ENCODE data around the gene POP7. TPM values are rescaled to one million over a fixed set of nuclear protein-coding genes. Genes with fewer than 3 reads are reported as not detected.

The POP7 gene
- total and polyA plus RNA-seq, 2 of the 4 experiments (the other 2 are of a cell fraction) = 14.9 to 38.0 TPM

GRCh38 chr7:100691676-100692577 lies 14.0 kb upstream of the POP7 start:
- 0% methylated on average over 1 of the region's 28 CpGs; no CpG with 5 or more reads in 1 of the 2 experiments for WGBS, 2 experiments (ENCODE audit: extremely low coverage in 2 of 2, insufficient read length in 1 of 2)
- Histone ChIP-seq H3K4me3 (ENCODE audit: insufficient read depth, low read depth, low read length) (peak overlapping the region; percentile 6; the same call in 1 of the 2 replicates), H3K79me1 (ENCODE audit: low read depth in 1 of 2, low read length in 2 of 2) (peaks cover 29 to 55% of the 10 kb centered on the region in 2 experiments), H3K27me3 (ENCODE audit: control insufficient read depth, insufficient read depth, low read length) (no peaks in the 10 kb centered on the region), H3K23ac (ENCODE audit: low read depth, low read length) (peak overlapping the region; percentile 54; the same call in 1 of the 2 replicates), H4K20me1 (ENCODE audit: insufficient read depth, low read length) (peaks cover 55% of the 10 kb centered on the region), H3K27ac (ENCODE audit: insufficient read depth, low read length) (no peak overlapping the region), H2AFZ (replicated peaks; ENCODE audit: low read length, poor library complexity) (peak overlapping the region; percentile 28), H3K9me3 (ENCODE audit: control insufficient read depth, insufficient read depth, low read length) (no peaks in the 10 kb centered on the region), H2BK120ac (ENCODE audit: low read depth, low read length) (no peak overlapping the region), H2BK20ac (ENCODE audit: low read depth, low read length) (no peak overlapping the region), H3K4me1 (ENCODE audit: control insufficient read depth, insufficient read depth, low read length) (peaks cover 20% of the 10 kb centered on the region), H3K9me1 (ENCODE audit: insufficient read depth, low read length) (no peaks in the 10 kb centered on the region), H4K91ac (ENCODE audit: insufficient read depth, low read depth, low read length) (no peak overlapping the region), H3K36me3 (ENCODE audit: control insufficient read depth, insufficient read depth, low read length) (peaks cover 20% of the 10 kb centered on the region), H3K14ac (replicated peaks; ENCODE audit: low read depth, low read length) (no peak overlapping the region), H3K4me2 (ENCODE audit: low read depth, low read length) (peak overlapping the region; percentile 70), H3K9ac (ENCODE audit: low read depth, low read length) (peak overlapping the region; percentile 87), H4K8ac (ENCODE audit: low read depth in 2 of 2, low read length in 2 of 2) (no peak overlapping the region), H2BK5ac (ENCODE audit: low read depth, low read length, poor library complexity, severe bottlenecking) (no peak overlapping the region), H3K56ac (ENCODE audit: extremely low read depth, insufficient read depth, low read length) (no peak overlapping the region), H2AK5ac (ENCODE audit: low read depth, low read length) (0 out of 2 replicates have a peak overlapping the region, but pooled peaks have one; percentile 3), H4K5ac (ENCODE audit: low read depth, low read length) (no peak overlapping the region), H3K18ac (ENCODE audit: low read depth, low read length) (no peak overlapping the region), H3K4ac (ENCODE audit: low read depth, low read length) (0 out of 2 replicates have a peak overlapping the region, but pooled peaks have one; percentile 11), H2AK9ac (replicated peaks; ENCODE audit: low read depth, low read length, poor library complexity) (peak overlapping the region; percentile 18), H2BK15ac (ENCODE audit: low read depth, low read length) (no peak overlapping the region)
- POLR2A ChIA-PET (ENCODE audit: unreplicated experiment) = interaction anchor here (1.0 kb wide), 1 partner anchor 89 kb away, joined by 4 read pairs; no protein-coding TSS in a partner anchor
- peak; percentile 70 for ATAC-seq (ENCODE audit: low read depth)
- no peak for TF ChIP-seq CHD1 (IDR thresholded peaks at IDR 0.05; ENCODE audit: low read depth, low read length)
- no peak for TF ChIP-seq BHLHE40 (IDR thresholded peaks at IDR 0.05; ENCODE audit: low read depth, low read length)
- TF ChIP-seq CTCF (conservative IDR thresholded peaks at IDR 0.05; ENCODE audit: low read depth, low read length) = peak; percentile 84
- no peak for TF ChIP-seq FOS (IDR thresholded peaks at IDR 0.05; ENCODE audit: low read depth, low read length)
- TF ChIP-seq USF2 (IDR thresholded peaks at IDR 0.05; ENCODE audit: low read depth, low read length) = no peak
- TF ChIP-seq RAD21 (IDR thresholded peaks at IDR 0.05; ENCODE audit: low read length) = peak; percentile 75
- no peak for TF ChIP-seq POLR2A (IDR thresholded peaks at IDR 0.05; ENCODE audit: low read depth, low read length)
- peak; percentile 42; the same call in 1 of the 2 replicates for TF ChIP-seq MAZ (IDR thresholded peaks at IDR 0.05; ENCODE audit: borderline replicate concordance, low read depth, low read length)
- peak; percentile 68 for TF ChIP-seq SMC3 (IDR thresholded peaks at IDR 0.05; ENCODE audit: low read depth, low read length)
- BruUV-seq (replicated peaks) = no TSS peak
- in situ Hi-C loops (cut with MboI; ENCODE audit: low sequenced_read_pairs) (loop anchor here (10.0 kb wide), 1 partner anchor 227 kb away; the partner anchor contains the start of gene SPACDR), dilution Hi-C loops (cut with HindIII; ENCODE audit: low sequenced_read_pairs, unreplicated experiment) (no loop called here), intact Hi-C loops (cut with micrococcal nuclease) (loop anchor here (1.0 to 5.0 kb wide), 3 partner anchors 90 to 223 kb away; partner anchors contain the start of gene PCOLCE)
- CTCF ChIA-PET = interaction anchor here (0.6 to 2.0 kb wide), 11 partner anchors 9 to 132 kb away, joined by 3 to 7 read pairs (median 4); partner anchors contain the start of genes PCOLCE and POP7
- peak; percentile 61 for DNase-seq

Measured in IMR-90 (cell line).